Activated naive CD8-positive, alpha-beta T cell treated with anti-CD3 and anti-CD28 coated beads, Interleukin-2, amount 50 U/mL, for 16 hours (primary cell): Measurements from ENCODE around the gene SMAD9.

ENCODE experiments used
- DNase-seq: peaks from one replicate; pipeline ENCODE4 v3.0.0-alpha.2; 2020; ENCODE audit warnings: low read depth, low spot score

SMAD9 gene

DNA sequence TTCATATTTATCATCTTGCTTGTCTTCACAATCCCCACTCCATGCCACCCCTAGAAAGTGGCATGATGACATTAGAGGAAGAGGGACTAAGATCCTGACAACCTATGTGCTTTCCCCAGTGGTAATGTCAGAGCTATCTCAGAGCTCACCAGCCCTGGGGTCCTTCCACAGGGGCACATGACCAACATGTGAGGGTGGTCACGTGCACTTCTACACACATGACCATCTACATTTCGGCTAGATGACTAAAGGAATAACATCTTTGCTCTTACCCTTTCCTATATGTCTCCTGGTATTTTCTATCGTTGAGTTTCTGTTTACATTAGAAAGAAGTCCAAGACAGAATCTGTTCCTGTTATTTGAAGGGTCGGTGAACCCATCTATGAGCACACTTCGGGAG is 54.8 kb downstream of the SMAD9 start:
- DNase-seq: no peak

DNA sequence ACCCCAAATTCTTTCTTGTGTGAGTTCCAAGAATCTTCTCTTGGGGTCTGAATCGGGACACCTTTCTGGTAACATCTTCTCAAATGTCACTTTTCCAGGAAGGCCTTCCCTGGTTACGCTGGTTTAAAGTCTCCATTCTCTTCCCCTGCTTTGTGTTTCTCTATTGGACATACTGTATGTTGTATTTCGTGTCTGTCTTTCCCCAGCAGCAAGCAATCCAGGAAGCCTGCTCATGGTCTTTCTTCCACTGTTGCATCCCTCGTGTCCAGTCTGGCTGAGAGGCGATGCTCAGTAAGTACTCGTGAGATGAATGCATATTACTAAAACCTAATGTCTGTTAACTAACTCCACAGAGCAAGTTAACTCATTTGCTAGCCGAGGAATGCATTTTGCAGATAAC is 57.3 kb downstream of the SMAD9 start:
- DNase-seq: no peak

DNA sequence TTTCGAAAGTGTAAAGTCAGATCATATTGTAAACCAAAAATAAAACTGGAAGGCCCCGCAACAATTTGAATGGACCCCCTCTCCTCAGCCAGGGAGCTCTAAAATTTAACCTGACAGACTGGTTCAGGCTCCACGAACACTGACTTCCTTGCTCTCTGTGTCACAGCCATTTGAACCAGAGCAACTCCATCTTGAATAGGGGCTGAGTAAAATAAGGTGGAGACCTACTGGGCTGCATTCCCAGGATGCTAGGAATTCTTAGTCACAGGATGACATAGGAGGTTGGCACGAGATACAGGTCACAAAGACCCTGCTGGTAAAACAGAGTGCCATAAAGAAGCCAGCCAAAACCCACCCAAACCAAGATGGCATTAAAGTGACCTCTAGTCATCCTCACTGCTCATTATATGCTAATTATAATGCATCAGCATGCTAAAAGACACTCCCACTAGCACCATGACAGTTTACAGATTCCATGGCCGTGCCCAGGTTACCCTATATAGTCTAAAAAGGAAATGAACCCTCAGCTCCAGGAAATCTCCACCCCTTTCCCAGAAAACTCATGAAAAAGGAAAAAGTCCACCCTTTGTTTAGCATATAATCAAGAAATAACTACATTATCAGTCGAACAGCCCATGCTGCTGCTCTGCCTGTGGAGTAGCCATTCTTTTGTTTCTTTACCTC is 57.9 kb downstream of the SMAD9 start:
- DNase-seq: no peak

DNA sequence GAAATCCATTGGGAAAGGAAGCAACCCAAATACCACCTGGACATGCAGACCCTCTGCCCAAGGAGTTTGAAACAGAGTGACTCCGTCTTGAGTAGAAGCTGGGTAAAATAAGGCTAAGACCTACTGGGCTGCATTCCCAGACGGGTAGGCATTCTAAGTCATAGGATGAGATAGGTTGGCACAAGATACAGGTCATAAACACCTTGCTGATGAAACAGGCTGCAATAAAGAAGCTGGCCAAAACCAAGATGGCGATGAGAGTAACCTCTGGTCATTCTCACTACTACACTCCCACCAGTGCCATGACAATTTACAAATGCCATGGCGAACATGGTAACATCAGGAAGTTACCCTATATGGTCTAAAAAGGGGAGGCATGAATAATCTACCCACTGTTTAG is 60.8 kb downstream of the SMAD9 start:
- DNase-seq: no peak

DNA sequence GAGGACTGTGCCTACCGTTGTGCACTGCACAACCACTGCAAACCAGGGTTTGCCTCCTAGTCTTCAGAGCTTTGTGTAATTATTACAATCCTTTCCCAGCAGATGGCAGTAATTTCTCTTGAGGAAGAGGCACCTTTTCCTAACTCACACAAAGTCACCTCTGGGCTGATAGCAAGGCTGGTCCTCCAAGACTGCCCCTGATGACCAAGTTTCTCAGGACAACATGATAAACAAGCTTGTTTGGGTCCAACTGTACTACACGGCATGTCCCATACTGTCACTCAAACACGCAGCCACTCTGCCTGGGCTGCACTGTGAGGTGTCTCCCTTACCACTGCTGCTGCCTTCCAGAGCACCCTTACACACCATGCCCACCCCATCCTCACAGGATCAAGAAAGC is 61.7 kb downstream of the SMAD9 start:
- DNase-seq: no peak

DNA sequence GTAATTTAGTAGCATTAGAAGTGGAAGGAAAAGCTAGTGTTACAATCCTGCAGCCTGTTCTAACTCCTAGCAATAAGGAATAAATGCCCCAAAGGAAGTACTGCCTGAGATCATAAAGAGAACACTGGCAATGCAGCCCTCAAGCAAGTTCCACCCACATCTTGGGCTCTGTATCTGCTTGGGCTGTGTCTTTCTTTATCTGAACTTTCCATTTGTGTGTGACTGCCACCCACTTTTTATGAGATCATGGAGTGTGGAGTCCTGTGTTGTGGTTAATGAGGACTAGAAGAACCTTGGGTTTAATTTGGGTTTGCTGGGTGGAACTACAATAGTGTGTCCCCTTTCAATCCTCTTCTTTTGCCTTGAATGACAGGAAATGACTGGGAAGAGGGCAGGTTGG is 62.8 kb downstream of the SMAD9 start:
- DNase-seq: no peak

DNA sequence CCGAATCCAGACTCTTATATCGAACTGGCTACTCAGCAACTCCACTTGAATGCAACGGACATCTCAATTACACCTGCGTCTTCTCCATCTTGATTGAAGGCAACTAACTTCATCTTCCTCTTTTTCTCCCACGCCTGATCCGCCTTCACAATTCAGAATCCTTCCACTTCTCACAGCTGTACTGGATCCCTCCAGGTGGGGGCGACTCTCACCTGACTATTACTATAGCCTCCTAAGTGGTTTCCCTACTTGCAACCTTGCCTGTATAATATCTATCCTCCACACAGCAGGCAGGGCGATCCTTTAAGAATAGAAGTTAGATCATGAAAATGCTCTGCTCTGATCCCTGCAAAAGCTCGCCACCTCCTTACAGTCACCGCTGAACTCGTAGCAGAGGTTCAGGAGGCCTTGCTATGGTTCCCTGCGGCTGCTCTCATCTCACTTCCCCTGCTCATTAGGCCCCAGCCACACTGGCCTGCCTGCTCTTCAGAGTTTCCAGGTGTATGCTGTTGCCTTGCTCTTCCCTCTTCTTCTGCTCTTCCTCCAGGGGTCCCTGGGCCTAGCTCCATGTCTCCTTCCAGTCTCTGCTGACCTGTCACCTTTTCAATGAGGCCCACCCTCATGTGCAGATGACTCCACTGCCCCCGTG is 69.1 kb downstream of the SMAD9 start:
- DNase-seq: no peak

DNA sequence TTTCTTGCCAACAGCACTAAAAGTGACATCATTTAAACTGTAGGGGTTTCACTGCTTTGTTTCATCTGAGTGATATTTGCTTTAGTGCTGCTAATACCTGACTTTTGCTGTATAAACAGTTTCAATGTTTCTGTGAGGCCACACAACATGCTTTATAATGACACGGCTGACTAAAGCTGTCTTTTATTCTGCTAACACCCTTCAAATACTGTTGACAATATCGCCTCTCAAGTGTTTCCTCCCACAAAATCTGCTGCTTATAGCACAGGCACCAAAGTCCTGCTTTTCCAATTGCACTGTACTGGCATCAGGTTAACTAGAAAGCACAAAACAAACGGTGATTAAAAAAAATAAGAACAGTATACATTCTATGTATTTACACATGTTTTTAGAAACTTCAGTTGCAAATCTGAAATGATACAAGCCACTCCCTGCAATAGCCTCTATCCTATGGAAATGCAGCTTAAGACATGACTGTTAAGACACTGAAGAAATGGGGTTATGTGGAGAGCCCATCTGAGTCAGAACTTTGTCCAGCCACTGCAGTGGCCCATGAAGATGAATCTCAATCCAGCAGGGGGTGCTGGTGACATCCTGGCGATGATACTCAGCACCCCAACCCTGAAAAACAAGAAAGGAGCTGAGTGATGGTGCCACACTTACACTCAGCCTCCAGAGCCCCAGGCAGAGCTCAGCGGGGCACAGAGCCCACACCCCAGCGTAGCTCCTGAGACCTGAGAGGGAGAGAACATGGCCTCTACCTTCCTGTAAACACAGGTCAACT is 71.6 kb downstream of the SMAD9 start:
- DNase-seq: no peak

DNA sequence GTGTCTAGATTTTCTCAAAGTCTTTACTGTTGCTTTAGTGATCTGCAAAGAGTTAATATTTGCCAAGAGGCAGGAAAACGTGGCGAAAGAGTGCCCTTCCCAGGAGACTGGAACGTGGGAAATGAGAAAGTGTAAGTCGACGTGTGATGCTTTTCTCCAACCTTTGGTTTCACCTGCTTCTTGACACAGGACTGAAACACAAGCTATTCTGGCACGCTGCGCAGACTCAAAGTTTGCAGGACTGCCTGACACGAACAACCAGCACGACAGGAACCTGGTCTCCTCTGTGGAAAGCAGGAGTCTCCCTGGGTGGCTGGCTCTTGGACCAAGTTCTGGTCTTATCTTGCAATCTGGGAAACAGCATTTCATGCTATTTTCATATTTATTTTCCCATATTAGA is 72.4 kb downstream of the SMAD9 start:
- no peak for DNase-seq

DNA sequence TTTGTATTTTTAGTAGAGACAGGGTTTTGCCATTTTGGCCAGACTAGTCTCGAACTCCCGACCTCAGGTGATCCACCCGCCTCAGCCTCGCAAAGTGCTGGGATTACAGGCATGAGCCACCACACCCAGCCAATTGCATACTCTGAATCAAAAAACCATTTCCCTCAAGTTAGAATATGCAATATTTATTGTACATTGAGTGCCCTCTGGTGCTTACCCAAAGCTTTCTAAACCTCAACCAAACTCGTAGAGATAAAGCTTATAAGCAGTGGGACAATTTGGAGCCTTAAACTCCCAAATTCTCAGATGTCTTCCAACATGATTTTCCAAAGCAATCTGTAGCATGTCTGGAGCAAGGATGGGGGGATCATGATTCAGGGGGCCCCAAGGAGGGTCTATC is 78.6 kb downstream of the SMAD9 start:
- DNase-seq: no peak

DNA sequence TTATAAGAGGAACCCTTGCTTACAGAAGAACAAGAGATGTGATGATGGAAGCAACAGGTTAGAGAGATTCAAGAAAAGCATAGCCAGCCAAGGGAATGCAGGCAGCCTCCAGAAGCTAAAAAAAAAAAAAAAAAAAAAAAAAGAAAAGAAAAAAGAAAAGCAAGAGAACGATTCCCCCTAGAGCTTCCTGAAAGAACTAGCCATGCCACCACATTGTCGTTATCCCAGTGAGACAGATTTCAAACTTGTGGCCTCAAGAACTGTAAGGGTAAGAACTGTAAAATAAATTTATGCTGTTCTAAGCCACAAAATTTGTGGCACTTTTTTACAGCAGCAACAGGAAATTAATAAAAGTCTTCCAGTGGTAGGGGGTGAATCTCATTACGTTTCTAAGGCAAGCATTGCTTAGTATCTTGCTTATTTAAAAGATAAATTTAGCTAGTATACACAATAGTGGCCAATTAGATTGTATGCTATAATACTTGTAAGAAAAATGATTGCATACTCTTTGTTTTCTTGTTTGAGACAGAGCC is 79.3 kb downstream of the SMAD9 start:
- DNase-seq: no peak

DNA sequence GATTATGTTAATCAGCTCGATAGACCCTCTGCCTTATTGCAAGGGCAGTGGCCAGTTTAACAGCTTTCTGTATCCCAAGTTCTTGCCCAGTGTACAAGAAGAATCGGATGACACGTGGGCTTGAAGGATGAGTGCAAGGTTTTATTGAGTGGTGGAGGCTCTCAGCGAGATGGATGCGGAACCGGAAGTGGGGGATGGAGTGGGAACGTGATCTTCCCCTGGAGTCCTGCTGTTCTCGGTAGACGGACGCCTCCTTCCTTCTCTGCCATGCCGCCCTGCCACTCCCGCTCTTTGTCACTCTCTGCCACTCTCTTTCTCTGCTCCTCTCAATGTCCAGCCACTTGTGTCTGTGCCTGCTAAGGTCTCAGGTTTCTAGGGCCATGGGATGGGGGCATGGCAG is 80.1 kb downstream of the SMAD9 start:
- no peak for DNase-seq

DNA sequence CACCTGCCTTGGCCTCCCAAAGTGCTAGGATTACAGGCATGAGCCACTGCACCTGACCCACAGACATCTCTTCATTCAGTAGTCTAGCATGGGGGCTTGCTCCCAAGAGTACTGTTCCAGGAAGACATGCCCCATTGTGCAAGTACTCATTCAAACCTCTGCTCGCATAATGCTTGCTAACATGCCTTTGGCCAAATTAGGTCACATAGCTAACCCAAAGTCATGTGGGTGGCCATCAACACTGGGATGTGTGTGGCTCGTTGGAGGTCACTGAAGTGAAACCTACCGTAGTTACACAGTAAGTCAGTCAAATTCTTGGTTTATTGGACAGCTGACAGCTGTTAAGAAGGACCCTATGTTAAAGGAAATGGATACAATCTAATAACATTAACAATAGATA is 80.8 kb downstream of the SMAD9 start:
- DNase-seq: no peak

DNA sequence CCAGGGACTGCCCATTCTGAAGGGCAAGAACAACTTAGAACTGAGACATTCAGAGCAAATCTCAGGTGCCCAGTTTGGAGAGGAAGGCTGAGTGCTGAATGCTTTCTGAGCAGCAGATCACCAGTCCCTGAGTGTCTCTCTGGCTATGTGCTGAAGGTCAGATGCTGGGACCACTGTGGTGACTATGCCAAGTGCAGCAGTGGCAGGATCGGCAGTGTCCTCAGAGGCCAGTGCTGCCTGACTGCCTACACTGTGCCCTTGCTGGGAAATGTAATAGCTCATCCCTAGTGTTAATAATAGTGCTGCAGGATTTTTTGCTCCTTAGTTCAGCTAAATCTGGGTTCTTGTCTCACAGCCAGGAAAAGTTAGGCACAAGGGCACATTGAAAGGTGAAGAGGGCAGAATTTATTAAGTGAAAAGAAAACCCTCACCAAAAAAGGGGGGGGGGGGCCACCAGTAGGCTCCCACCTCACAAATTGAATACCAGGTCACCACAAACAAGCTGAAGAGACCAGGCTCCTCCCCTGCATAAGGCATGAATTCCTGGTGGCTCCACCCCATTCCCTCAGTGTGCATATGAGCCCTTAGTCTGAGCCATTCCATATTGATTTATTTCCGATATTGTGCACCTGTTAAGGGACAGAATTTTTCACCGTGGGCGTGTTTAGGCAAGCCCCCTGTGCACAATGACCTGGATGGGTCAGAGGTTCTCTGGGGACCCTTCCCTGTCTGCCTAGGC is 82.5 kb downstream of the SMAD9 start:
- no peak for DNase-seq

DNA sequence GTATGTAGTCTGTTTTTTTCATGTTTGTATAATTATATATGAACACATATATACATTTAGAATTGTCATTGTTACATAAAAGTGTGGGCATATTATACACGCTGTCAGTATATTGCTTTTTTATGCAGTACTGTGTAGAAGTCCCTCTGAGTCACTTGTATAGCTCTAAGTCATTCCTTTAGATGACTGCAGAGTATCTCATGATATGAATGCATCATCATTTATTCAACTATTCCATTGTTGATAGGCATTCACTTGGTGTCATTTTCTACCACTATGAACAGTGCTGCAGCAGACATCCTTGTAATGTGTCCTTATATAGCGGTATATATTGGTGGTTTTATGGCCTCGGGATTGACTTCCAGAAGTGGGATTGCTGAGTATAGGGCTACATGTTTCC is 85.7 kb downstream of the SMAD9 start:
- DNase-seq: no peak

DNA sequence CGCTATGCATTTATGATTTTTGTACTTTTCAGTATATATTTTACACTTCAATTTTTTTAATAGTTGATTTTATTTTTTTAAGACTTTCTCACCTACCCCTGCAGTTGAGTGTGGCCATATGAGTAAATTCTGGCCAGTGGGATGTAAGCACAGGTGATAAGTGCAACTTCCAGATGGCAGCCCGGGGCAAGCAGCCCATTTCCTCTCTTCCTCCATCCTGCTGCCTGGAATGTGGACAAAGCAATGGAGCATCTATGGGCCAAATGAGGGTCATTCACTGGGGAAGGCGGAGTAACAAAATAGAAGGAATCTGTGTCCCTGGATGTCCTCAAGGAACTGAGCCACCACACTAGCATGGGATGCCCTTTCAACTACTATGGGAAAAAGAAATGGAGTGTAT is 88.7 kb downstream of the SMAD9 start:
- DNase-seq: no peak

DNA sequence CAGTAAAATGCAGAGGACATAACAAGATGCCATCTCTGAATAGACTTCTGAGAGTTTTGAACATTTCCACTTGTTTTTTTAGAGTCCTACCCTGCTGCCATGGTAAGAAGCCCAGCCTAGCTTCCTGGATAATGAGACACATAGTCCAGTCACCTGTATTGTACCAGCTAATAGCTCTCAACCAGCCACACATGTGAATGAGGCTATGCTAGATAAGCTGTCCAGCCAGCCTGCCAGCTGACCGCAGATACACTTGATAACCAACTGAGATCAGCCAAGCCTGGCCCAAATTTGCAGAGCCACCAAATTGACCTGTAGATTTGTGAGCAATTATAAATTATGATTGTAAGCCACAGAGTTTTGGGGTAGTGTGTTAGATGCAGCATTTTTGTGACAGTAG is 90.3 kb downstream of the SMAD9 start:
- no peak for DNase-seq

DNA sequence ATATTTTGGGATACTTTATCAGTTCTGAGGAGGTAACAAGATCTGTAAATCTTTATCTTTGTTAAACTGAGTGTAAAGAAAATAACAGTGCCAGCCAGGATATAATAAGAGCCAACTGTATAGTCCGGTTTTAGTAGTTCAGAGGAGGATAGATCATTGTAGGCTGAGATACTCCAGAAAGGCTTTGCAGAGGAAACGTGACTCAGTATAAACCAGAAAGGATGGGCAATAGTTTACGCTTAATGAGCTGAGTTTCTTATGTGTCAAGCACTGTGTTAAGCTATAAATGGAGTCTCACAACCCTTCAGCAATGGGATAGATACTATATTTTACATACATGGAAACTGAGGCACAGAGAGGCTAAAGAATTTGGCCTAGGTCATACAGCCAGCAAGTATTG is 97.3 kb downstream of the SMAD9 start:
- DNase-seq: no peak

DNA sequence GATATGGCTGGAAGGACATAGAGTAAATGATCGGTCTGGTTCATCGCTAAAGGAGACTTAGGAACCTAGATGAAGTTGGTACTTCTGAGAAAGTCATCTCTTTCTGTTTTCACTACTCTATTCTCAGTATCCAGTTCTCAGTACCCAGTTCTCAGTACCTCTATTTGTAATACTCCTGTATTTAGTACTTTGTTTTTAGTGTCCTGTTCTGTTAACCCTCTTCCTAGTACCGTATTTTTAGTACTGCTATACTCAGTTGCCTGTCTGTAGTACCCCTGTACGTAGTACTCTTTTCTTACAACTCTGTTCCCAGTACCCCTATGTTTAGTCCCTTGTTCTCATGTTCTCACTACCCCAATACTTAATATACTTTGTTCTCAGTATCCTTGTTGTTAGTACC is 99.8 kb downstream of the SMAD9 start:
- DNase-seq: no peak

DNA sequence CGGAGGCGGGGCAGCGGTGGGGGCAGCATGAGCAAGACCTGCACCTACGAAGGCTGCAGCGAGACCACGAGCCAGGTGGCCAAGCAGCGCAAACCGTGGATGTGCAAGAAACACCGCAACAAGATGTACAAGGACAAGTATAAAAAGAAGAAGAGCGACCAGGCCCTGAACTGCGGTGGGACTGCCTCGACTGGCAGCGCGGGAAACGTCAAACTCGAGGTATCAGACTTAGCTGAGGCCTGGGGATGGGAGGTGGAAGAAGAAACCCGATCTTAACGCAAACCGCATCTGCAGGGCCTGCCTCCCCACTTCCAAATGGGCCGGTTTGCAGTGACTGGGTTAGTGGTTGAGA is 100.3 kb downstream of the SMAD9 start:
- no peak for DNase-seq

DNA sequence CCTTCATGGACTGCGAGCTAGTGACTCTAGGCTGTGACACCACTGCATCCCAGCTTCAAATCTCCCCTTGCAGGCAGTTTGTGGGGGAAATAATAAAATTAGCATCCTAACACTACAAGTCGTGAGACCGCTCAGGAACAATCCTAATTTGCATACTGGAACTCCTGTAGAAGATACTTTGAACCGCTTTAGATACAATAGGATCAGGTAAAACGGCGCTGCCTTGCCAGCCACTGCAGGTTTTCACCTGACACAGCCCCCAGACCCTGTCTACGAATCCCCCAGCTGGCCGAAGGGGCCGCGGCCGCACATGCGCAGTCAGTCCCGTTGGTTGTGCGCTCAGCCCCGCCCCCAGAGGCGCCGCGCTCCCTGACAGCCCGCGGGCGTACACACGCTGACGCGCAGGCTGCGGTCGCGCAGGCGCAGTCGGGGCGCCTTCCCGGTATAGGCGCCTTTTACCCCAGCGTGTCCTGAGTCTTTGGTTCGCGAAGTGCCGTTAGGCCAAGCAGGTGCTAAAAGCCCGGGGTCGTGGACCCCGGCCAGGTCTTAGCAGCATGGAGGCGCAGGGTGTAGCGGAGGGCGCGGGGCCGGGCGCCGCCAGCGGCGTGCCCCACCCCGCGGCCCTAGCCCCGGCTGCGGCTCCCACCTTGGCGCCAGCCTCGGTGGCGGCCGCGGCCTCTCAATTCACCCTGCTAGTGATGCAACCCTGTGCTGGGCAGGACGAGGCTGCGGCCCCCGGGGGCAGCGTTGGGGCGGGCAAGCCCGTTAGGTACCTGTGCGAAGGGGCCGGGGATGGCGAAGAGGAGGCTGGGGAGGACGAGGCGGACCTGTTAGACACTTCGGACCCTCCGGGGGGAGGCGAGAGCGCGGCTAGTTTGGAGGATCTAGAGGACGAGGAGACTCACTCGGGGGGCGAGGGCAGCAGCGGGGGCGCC is 101.0 kb downstream of the SMAD9 start, which contains the start of gene RFXAP:
Gene RFXAP, plus strand, starts transcription at position 419 of the 935 bp plus-strand sequence. Its CDS starts 136 bp downstream, at position 555.
- DNase-seq: peak; percentile 78
